ENCODE results near the gene RNPEPL1.

- TF ChIP-seq POLR2A (IDR thresholded peaks at IDR 0.05; ENCODE audit: low read depth, low read length) = no peak
- TF ChIP-seq POLR2AphosphoS5 (IDR thresholded peaks at IDR 0.05; ENCODE audit: low read depth, low read length) = no peak
- no peak for TF ChIP-seq SPI1 (IDR thresholded peaks at IDR 0.05; ENCODE audit: low read depth, low read length)
- no peak for TF ChIP-seq TAF1 (IDR thresholded peaks at IDR 0.05; ENCODE audit: low read depth, low read length)
- no peak for TF ChIP-seq PAX5 (IDR thresholded peaks at IDR 0.05; ENCODE audit: insufficient read depth, low read length, severe bottlenecking)
Measured at GRCh38 chr2:240527153-240527750, 41.0 kb upstream of the RNPEPL1 start.
